Stimulated activated naive CD8-positive, alpha-beta T cell treated with anti-CD3 and anti-CD28 coated beads, Interleukin-15, Interleukin-2, amounts not matched to agents 100 U/mL and 50 U/mL, for 24 hours (primary cell): ENCODE measurements around the gene MS4A4A.
"Not testable (repeated sequence)": the region's sequence is repeated elsewhere in the genome, so short reads cannot be mapped to it uniquely, and the experiment has no call there.

Source experiments
- ATAC-seq: fragments of 150-1000 bp; cut with Tn5 transposase; one replicate; pipeline ENCODE4 v1.10.0; 2021
- DNase-seq: peaks from one replicate; pipeline ENCODE4 v3.0.0; 2021

Gene MS4A4A

GRCh38 chr11:60280412-60280811, at the start of gene MS4A4A:
Gene MS4A4A (plus strand): TSS chr11:60280666. CDS start chr11:60280676, 10 bp downstream.
- no peak for ATAC-seq

GRCh38 chr11:60230681-60231080, 49.8 kb upstream of the MS4A4A start:
- DNase-seq (no peak), ATAC-seq (no peak)

More at GRCh38 chr11:60280412-60280811, at the start of gene MS4A4A:
- DNase-seq: no peak

- DNase-seq: no peak
- no peak for ATAC-seq
Measured at GRCh38 chr11:60235321-60235720, 45.1 kb upstream of the MS4A4A start.

GRCh38 chr11:60240662-60241061, 39.8 kb upstream of the MS4A4A start:
- ATAC-seq: no peak
- DNase-seq: no peak

GRCh38 chr11:60241786-60242185, 38.7 kb upstream of the MS4A4A start:
- DNase-seq: no peak
- ATAC-seq: no peak

- ATAC-seq: no peak
Measured at GRCh38 chr11:60242740-60243239, 37.7 kb upstream of the MS4A4A start, which contains the start of gene MS4A4E. Gene MS4A4E (minus strand): TSS chr11:60243137. CDS start chr11:60230055, 13,082 bp downstream.

GRCh38 chr11:60251485-60252212, 28.8 kb upstream of the MS4A4A start:
- ATAC-seq (no peak), DNase-seq (no peak)

More at GRCh38 chr11:60242740-60243239, 37.7 kb upstream of the MS4A4A start, which contains the start of gene MS4A4E:
- no peak for DNase-seq

- DNase-seq (no peak), ATAC-seq (no peak)
Measured at GRCh38 chr11:60252213-60253108, 28.0 kb upstream of the MS4A4A start.

- DNase-seq: no peak
- ATAC-seq: peak; percentile 28
Measured at GRCh38 chr11:60257956-60258722, 22.3 kb upstream of the MS4A4A start.

- no peak for DNase-seq
- ATAC-seq: no peak
Measured at GRCh38 chr11:60261014-60261413, 19.5 kb upstream of the MS4A4A start.

- DNase-seq: no peak
- ATAC-seq: no peak
Measured at GRCh38 chr11:60263402-60263801, 17.1 kb upstream of the MS4A4A start.

GRCh38 chr11:60264644-60265043, 15.8 kb upstream of the MS4A4A start:
- DNase-seq: no peak
- no peak for ATAC-seq

- ATAC-seq: peak; percentile 55
Measured at GRCh38 chr11:60265373-60266214, 14.9 kb upstream of the MS4A4A start.

GRCh38 chr11:60274416-60274815, 6.0 kb upstream of the MS4A4A start:
- DNase-seq (no peak), ATAC-seq (no peak)

More at GRCh38 chr11:60265373-60266214, 14.9 kb upstream of the MS4A4A start:
- DNase-seq: peak; percentile 15

GRCh38 chr11:60281485-60281884, 1.0 kb downstream of the MS4A4A start:
- no peak for ATAC-seq
- DNase-seq: no peak

GRCh38 chr11:60282286-60282685, 1.8 kb downstream of the MS4A4A start:
- ATAC-seq: no peak
- no peak for DNase-seq

GRCh38 chr11:60285411-60286126, 5.1 kb downstream of the MS4A4A start:
- not testable (repeated sequence) for DNase-seq, ATAC-seq

GRCh38 chr11:60288531-60288930, 8.1 kb downstream of the MS4A4A start:
- DNase-seq (no peak), ATAC-seq (no peak)

- no peak for ATAC-seq
Measured at GRCh38 chr11:60292145-60292544, 11.7 kb downstream of the MS4A4A start.

GRCh38 chr11:60301178-60301577, 20.7 kb downstream of the MS4A4A start:
- DNase-seq (no peak), ATAC-seq (no peak)

More at GRCh38 chr11:60292145-60292544, 11.7 kb downstream of the MS4A4A start:
- no peak for DNase-seq
